Transverse colon (tissue), 4 donors: ENCODE results near the gene NHS.

Source experiments
- POLR2AphosphoS5 ChIP-seq, 3 donors: sonication (generic); formaldehyde crosslinking; IDR thresholded peaks; one replicate each; pipeline ENCODE4 v1.6.1; 2016; ENCODE audit warnings: antibody characterized with exemption in 3 of 3
- TF ChIP-seq, protein P1 (sequence below), 5 experiments: fragments of 200-600 bp in 3 of 5; fragments of 450-650 bp in 2 of 5; sonication (generic) in 3 of 5; IDR thresholded peaks; 1 replicate in 2 of 5; 2 replicates in 3 of 5; pipeline ENCODE4 v1.5.1; 2016 to 2017; ENCODE audit warnings: antibody characterized with exemption in 5 of 5, inconsistent platforms in 3 of 5, mild to moderate bottlenecking in 2 of 5, moderate library complexity in 1 of 5

DNA sequence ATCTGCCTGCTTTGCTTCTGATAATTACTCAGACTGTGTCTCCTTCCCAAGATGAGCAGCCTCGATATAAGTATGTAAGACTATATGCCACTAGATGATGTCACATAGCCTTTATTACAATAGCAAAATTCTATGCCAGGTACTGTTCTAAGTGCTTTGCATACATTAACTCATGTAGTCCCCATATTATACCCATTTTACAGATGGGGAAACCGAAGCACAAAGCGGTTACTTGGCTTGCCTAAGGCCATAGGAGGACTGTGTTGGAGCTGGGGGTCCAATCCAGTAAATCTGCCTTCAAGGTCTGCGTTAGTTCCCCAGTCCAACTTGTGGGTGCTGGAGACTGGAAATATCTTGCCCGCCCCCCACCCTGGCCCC is 361.5 kb downstream of the NHS start:
- TF ChIP-seq, protein P1, sequence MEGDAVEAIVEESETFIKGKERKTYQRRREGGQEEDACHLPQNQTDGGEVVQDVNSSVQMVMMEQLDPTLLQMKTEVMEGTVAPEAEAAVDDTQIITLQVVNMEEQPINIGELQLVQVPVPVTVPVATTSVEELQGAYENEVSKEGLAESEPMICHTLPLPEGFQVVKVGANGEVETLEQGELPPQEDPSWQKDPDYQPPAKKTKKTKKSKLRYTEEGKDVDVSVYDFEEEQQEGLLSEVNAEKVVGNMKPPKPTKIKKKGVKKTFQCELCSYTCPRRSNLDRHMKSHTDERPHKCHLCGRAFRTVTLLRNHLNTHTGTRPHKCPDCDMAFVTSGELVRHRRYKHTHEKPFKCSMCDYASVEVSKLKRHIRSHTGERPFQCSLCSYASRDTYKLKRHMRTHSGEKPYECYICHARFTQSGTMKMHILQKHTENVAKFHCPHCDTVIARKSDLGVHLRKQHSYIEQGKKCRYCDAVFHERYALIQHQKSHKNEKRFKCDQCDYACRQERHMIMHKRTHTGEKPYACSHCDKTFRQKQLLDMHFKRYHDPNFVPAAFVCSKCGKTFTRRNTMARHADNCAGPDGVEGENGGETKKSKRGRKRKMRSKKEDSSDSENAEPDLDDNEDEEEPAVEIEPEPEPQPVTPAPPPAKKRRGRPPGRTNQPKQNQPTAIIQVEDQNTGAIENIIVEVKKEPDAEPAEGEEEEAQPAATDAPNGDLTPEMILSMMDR (IDR thresholded peaks at IDR 0.05), result no peak
- no peak for TF ChIP-seq POLR2AphosphoS5 (IDR thresholded peaks at IDR 0.05)
